HG03135 (cell line): Measurements from ENCODE around the gene MAPK7.

Source experiments
- ATAC-seq: cut with Tn5 transposase; IDR thresholded peaks from one replicate; pipeline ENCODE4 v1.9.1; 2021; ENCODE audit warnings: mild to moderate bottlenecking, moderate library complexity; ENCODE audit not compliant: unreplicated experiment

Gene MAPK7

DNA sequence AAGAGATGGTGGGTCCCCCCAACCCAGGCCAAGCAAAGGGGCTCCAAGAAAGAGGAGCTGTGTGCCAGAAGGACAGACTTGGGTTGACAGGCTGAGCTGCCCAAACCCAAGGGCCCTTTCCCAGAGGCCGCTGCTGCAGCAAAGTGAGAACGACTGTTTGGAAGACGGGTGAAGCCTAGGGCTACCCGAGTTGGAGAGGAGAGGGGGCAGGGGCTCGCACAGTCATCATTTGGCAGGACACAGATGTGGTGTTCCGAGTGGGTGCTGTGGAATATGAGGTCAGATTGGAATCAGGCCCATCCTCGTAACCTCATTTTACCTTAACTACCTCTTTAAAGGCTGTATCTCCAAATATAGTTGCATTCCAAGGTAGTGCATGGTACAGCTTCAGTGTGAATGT is 14.0 kb downstream of the MAPK7 start:
- no peak for ATAC-seq

DNA sequence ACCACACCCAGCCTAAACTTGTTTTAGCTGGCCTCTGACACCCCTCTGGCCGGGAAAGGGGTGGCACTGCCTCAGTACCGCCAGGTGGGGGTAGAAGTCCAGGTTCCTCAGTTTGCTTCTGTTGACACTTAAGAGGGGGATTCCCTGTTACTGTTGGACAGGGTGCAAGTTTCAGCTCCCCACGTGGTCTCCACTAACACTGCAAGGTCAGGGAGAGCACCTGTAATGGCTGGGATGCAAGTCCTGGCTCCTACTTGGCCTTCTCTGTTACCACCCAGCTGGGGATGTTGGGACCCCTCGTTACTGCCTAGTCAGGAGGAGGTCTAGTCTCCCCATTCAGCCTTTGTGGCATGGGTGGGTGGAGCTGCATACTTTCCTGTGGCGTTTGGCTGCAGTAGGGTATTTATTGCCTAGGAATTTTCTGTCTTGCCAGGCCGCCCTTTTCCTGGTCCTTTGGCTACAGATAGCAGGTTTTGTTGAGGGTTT is 19.3 kb downstream of the MAPK7 start:
- no peak for ATAC-seq

DNA sequence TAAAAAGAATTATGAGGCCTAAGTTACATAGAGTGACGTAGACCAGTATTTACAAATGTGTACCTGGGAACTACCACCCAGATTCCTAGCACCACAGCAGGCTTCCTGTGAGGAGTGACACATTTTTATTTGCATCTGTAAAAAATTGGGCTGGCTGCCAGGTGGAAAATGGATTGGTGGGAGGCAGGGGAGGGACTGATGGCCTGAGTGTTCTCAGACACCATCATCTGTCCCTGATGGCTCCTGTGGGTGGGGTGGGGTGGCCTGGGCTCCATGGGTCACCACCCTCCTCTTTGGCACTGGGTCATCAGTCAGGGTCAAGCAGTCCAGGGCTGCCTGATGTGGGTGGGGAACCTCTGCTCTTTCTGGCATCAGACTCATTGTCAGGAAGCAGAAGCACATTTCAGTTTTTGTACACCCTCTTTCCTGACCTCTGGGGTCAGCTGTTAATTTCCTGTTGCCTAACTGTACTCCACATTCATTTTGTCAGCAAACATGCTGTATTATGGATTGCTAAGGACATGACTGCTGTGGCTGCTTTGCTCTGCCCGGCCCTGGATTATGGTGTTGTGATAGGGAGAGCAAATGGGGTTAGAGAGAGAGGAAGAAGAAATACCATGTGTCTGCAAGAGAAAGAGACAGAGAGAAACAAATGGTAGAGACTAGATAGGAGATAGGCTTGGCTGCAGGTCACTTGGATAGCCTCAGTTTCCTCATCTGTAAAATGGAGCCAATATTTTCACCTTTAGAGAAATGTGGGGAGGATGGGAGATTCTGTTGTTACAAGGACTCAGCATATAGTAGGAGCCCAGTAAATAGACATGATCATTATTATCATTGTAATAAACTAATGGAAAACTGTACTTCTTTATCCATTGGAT is 20.2 kb downstream of the MAPK7 start:
- no peak for ATAC-seq

DNA sequence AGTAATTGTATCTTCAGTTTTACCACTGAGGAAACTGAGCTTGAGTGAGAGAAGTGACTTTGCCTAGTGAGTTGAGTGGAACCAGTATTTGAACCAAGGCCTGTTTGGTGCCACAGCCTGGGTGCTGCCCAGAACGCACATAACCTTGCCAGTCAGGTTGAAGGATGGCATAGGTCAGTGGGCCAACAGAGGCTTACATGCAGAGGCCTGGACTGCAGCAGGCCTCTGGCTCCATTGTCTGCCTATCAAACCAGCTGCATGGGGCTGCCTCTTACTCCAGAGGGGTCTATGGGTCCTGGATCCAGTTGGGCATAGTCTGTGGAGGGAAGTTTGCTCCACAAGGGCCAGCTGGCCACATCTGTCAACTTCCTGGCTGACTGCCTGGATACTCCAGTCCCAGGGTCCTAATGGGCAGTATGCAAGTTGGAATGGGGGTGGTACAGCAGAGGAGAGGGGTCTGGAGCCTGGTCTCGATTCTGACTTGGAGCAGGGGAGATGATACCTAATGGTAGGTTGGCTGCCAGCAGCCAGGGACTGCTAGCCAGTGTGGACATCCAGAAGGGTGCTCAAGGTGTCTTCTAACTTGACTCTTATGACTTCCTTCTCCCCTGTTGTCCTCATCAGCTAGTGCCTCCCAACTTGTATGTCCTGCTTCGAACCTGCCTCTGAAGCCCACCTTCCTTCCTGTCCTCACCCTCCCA is 21.6 kb downstream of the MAPK7 start:
- no peak for ATAC-seq

DNA sequence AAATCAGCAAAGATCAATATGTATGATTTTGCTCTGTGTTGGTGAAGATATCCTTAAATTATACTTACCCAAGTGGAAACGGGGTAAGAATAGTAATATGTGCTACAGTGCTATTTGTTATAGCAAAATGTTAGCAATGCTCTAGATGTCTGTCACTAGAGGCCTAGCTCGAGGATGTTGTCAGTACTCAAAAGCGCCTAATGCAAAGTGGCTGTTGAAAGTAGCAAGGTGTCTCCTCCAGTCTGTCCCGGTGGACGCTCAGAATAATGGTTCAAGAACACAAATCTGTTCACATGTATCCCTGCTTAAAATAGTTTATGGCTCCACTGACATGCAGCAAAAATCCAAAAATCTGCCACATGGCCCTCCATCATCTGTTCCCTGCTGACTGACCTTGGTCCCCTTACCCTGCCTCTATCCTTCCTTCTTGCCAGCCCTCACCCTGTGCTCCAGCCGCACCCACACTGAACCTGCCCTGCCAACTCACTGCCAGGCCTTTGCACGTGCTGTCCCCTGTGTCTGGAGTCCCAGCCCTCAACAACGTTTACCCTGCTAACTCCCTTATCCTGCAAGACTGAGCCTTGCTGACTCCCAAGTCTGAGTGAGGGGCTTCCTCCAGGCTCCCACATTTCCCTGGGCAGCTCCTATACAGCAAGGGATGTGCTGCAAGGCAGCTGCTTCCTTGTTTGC is 23.2 kb downstream of the MAPK7 start:
- ATAC-seq: no peak

DNA sequence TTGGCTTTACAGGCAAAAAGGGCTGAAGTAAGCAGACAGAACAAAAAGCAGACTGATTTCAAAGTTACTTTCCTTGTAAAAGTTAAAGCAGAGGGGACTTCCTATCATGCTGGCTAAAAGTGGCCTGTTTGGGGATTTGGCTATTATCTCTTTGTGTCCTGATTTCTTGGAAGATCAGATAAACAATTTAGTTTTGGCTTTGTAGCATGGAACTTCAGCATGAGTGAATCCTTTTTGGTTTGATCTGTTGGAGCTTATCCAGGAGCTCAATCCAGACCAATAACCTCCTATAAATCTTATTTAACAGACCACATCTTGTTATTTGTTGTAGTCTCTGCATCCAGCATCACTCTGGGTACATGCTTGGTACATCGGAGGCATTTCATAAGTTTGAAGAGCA is 23.9 kb downstream of the MAPK7 start:
- ATAC-seq: no peak

DNA sequence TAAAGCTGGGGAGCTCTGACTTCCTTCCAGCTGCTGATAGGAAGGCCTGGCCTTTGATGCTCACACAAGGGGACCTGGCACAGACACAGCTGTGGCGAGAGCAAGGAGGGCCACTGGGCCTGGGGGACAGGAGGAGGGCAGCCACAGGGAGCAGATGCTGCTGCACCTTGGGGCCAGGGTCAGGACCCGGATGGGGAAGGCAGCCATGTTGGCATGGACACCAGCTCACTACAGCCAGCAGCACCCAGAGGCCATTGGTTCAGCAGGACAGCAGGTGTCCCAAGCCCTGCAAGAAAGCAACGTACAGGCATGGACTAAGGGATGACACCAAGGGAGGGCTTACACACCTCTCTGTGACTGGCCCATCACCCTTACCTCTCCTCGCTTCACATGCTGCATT is 24.7 kb downstream of the MAPK7 start:
- no peak for ATAC-seq

DNA sequence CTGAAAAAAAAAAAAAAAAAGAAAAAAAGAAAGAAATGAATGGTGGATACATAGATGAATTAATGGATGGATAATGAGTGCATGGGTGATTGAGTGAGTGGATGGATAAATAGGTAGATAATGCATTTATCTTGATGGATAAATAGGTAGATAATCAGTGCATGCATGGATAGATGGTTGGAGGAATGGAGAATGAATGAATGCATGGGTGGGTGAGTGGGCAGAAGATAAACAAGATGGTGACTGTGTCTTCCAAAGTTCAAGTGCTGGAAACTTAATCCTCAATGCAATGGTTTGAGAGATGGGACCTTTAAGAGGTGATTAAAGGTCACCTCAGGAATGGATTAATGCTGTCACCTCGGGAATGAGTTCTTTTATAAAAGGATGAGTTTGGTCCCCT is 26.0 kb downstream of the MAPK7 start:
- no peak for ATAC-seq

DNA sequence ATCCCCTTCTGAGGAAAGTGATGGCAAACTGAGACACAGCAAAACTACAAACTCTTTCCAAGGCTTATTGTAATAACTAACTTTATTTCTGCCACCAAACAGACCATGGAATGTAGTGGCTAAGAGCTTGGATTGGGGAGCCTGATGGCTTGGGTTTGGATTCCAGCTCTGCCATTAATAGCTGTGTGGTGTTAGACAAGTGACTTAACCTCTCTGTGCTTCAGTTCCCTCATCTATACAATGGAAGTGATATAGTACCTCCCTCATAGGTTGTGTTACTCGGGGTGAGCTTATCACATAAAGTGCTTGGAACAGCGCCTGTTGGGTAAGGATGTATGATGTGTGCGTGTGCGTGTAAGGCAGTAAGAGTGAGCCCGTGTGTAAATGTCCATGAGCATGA is 26.8 kb downstream of the MAPK7 start:
- ATAC-seq: no peak

DNA sequence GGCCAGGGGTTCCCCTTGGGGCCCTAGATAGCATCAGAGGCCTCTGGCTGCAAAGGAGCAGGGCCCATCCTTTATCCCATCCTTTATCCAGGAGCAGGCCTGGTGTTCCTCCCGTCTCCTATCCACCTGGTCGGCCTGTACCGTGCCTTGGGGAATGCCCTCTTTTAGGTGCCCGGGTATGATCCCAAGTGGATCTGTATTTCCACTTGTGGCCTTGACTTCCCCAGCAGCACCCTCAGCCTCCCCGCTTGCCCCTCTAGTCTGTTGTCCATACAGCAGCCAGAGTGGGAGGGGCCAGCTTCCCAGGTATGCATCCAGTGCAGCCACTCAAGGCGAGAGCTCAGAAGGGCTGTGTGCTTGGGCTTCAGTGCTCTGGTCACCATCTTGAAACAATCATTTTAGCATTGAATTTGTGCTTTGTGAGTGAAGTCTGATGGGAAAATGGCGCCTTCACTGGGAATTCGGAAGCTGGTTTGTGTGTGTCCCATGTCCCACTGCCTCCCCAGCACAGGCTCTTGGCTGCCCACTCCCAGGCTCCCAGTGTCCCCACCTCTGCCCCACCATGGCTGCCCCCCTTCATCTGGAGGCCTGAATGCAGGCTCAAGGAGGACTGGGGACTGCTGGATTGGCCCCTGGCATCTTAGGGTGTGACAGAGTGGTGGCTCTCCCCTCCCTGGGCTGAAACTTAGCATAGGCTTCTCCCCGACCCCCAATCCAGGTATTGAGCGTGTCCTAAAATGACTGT is 29.5 kb downstream of the MAPK7 start:
- ATAC-seq: no peak

DNA sequence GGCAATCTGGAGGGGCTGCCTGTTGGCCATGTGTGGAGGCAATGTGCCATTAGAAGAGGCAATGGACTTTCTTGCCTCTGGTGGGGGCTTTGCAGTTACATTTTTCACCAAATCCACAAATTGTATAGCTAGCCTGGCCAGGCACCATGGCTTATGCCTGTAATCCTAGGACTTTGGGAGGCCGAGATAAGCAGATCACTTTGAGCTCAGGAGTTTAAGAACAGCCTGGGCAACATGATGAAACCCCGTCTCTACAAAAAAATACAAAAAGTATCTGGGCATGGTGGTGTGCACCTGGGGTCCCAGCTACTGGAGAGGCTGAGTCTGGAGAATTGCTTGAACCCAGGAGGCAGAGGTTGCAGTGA is 30.0 kb downstream of the MAPK7 start:
- no peak for ATAC-seq

DNA sequence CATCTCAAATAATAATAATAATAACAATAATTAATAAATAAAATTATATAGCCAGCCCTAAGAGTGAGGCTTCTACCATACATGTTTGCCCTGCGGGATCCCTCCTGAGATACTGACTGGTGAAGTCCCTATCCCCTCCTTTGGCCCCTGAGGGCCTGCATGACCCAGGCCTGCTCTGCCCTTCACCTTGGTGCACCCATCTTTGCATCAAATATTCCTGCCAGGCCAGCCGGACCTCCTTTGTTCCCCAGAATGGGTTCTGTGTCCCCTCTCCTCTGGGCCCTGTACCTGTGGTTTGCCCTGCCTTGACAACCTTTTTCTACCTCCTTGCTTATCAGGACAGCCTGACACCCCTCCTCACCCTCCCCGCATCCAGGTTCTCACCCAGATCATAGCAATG is 30.8 kb downstream of the MAPK7 start:
- ATAC-seq: no peak

DNA sequence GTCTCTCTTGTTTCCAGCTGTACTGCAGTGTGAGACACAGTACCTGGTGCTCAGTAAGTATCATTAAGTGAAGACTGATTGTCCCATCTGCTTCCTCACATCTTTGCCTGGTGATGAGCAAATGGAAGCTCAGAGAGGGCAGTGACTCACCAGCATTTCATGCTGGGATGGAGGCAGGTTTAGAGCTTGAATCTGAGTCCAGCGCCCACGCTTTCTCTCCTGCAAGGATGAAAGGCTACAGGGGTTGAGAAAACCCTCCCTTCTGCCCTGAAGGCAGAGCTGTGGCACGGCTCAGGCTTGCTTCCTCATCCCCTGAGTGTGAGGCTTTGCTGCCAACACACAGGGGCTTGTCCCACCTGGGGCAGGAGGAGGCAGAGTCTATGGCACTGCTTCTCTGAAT is 31.2 kb downstream of the MAPK7 start:
- ATAC-seq: no peak

DNA sequence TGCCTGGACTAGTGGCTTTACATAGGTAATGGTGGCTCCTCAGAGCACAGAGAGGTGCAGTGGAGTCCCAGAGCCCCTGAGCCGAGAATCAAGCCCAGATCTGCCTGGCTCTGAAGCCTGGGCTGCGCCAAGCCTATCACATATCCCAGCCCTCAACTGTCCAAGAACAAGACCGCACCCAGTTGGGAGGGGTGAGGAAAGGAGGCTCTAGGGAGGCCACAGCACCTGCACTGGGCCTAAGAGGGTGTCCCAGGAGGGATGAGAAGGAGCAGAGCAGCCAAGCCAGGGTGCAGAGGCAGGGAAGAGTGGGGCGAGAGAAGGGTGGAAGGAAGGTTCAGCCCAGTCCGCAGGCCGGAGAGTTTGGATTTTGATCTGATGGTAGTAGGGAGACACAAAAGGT is 31.8 kb downstream of the MAPK7 start:
- no peak for ATAC-seq

DNA sequence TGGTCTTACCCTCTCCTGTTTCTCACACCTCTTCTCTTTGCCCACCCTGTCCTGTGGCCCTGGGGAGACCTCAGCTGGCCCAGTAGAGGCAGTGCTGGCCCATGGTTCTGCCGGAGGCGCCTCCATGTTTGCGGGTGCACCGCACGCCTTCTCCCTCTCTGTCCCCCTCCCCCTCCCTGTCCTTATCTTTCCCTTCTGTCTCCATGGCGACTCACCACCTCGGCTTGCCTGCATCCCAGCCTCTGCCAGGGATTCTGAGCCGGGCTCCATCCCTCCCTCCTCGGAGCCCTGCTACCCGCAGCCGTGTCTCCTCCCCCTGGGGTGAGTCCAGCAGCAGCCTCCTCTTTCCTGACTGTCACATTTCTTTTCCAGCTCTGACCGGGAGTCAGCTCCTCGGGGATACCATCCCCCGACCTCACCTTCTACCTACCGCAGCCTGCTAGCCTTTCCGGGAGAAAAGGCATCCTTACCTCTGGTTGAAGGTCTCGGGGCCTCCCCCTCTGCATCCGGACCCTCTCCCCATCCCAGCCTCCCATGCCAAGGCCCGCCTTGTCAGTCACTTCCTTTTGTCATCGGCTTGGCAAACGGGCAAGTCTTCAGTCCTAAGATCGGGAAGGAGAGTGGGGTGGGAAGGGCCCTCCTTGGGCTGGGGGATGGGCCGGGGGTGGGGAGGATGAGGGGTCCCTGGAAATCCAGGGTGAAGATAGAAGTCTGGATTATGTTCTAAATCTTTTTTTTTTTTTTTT is 32.8 kb downstream of the MAPK7 start, which contains the start of gene RNF112:
Gene RNF112 (plus strand): TSS at position 358 of the 746 bp plus-strand sequence. CDS start 177 bp downstream, at position 535.
- no peak for ATAC-seq

DNA sequence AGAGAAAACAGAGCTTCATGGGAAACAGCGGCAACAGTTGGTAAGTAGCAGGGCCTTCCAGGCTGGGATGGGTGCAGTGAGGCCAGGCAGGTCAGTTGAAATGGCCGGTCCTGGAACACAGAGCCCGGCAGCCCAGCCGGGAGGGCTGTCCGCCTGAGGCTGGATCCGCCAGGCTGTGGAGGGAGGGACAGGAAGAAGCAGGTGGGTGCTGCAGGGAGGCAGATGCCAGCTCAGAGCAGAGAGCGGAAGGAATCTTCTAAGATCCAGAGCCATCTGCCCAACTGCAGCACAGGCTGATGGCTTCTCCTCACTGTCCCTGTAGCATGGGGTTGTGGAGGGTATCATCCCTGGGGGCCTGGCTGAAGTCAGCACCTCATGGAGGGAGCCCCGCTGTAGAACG is 33.3 kb downstream of the MAPK7 start:
- no peak for ATAC-seq

DNA sequence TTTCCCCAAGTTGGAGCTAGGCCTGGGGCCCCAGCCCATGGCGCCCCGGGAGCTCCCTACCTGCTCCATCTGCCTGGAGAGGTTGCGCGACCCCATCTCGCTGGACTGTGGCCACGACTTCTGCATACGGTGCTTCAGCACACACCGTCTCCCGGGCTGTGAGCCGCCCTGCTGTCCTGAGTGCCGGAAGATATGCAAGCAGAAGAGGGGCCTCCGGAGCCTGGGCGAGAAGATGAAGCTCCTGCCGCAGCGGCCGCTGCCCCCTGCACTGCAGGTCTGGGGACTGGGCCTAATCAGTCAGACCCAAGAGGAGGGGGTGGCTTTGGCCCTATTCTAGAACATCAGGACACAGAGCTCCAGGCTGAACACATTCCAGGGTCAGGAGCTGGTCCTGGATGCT is 34.2 kb downstream of the MAPK7 start:
- no peak for ATAC-seq

DNA sequence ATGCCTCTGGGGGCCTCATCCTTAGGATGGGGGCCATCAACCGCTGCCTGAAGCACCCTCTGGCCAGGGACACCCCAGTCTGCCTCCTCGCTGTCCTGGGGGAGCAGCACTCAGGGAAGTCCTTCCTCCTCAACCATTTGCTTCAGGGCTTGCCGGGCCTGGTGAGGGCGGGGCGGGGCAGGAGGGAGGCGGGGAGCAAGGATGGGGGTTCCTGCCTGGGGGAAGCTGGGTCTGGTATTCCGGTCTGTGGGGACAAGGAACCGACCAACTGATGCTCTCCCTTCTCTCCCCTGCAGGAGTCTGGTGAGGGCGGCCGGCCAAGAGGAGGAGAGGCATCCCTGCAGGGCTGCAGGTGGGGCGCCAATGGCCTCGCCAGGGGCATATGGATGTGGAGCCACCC is 34.7 kb downstream of the MAPK7 start:
- ATAC-seq: no peak

DNA sequence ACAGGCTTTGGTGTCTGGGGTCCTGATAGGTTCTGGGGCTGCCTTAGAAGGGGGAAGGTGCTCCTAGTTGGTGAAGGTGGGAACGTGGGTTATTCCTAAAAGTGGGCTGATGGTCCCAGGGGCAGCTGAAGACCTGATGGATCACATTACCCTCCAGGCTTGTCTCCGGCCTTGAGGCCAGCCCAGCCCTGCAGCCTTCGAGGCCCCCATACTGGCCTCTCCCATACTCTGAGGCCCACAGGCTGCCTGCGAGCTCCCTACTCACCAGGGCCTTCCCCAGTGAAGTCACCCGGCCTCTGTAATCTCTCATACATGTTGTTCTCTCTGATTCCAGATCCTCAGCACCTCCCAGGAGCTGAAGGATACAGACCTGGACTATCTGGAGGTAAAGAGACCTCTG is 35.5 kb downstream of the MAPK7 start:
- no peak for ATAC-seq
